OCI-LY7 (cell line): ENCODE data around the gene LDHAL6A. TPM values are rescaled to one million over a fixed set of nuclear protein-coding genes. Genes with fewer than 3 reads are reported as not detected.

Source experiments
- BruUV-seq: library from RNA; stranded (reverse); fragments of 400-500 nt; replicated peaks from 2 replicates; lab custom pipeline; 2021; lab: Mats Ljungman, UMichigan
- CTCF ChIA-PET: fragments of 300-600 bp; sonication (Branson Sonifier 250); formaldehyde crosslinking; loops from one replicate; lab custom pipeline; 2022; ENCODE audit warnings: antibody characterized with exemption; ENCODE audit not compliant: unreplicated experiment; lab: Charles Lee
- POLR2A ChIA-PET: fragments of 300-600 bp; sonication (Branson Sonifier 250); formaldehyde crosslinking; loops from one replicate; lab custom pipeline; 2022; ENCODE audit warnings: antibody characterized with exemption; lab: Charles Lee
- DNase-seq: peaks from one replicate; pipeline ENCODE4 v3.0.0-alpha.2; 2015; ENCODE audit warnings: low spot score
- H2AFZ ChIP-seq: fragments of 200-600 bp; sonication (generic), shearing (Covaris generic); 2 replicates; pipeline ENCODE4 v1.6.1; 2014; ENCODE audit warnings: mild to moderate bottlenecking, antibody characterized with exemption, low read length, moderate library complexity
- H3K27ac ChIP-seq: fragments of 200-600 bp; sonication (generic); 2 replicates; pipeline ENCODE4 v1.5.1; 2014; ENCODE audit warnings: mixed run types, low read depth, mild to moderate bottlenecking, moderate library complexity, low read length, inconsistent platforms; ENCODE audit not compliant: poor library complexity, severe bottlenecking
- H3K36me3 ChIP-seq: fragments of 200-600 bp; sonication (generic); 2 replicates; pipeline ENCODE4 v1.6.1; 2014; ENCODE audit warnings: mild to moderate bottlenecking, antibody characterized with exemption, low read length, moderate library complexity, mixed read lengths; ENCODE audit not compliant: insufficient read depth
- H3K4me1 ChIP-seq: fragments of 200-600 bp; sonication (generic); 2 replicates; pipeline ENCODE4 v1.5.1; 2014; ENCODE audit warnings: mild to moderate bottlenecking, low read length; ENCODE audit not compliant: insufficient read depth, poor library complexity, severe bottlenecking
- H3K4me2 ChIP-seq: fragments of 200-600 bp; sonication (generic); 2 replicates; pipeline ENCODE4 v1.6.1; 2014; ENCODE audit warnings: mild to moderate bottlenecking, low read length
- H3K4me3 ChIP-seq: fragments of 200-600 bp; sonication (generic); 2 replicates; pipeline ENCODE4 v1.5.1; 2014; ENCODE audit warnings: mild to moderate bottlenecking, low read depth, low read length; ENCODE audit not compliant: poor library complexity, severe bottlenecking
- H3K79me2 ChIP-seq: fragments of 200-600 bp; sonication (generic); 2 replicates; pipeline ENCODE4 v1.6.1; 2016; ENCODE audit warnings: low read depth, mild to moderate bottlenecking, low read length, moderate library complexity, mixed read lengths; ENCODE audit not compliant: insufficient read depth
- H3K9me2 ChIP-seq: fragments of 200-600 bp; sonication (generic); 2 replicates; pipeline ENCODE4 v1.6.1; 2016; ENCODE audit warnings: mild to moderate bottlenecking, low read length, mixed read lengths; ENCODE audit not compliant: insufficient read depth
- H3K9me3 ChIP-seq: fragments of 200-600 bp; sonication (generic); 2 replicates; pipeline ENCODE4 v1.6.1; 2014; ENCODE audit warnings: mild to moderate bottlenecking, mixed run types, low read length, mixed read lengths
- H4K20me1 ChIP-seq: fragments of 200-600 bp; sonication (generic); 2 replicates; pipeline ENCODE4 v1.6.1; 2014; ENCODE audit warnings: mild to moderate bottlenecking, antibody characterized with exemption, low read length, moderate library complexity, mixed read lengths; ENCODE audit not compliant: insufficient read depth
- CTCF ChIP-seq: fragments of 200-600 bp; sonication (generic); conservative IDR thresholded peaks from 2 replicates; pipeline ENCODE4 v1.5.1; 2014; ENCODE audit warnings: mild to moderate bottlenecking, antibody characterized with exemption, low read length, moderate library complexity, mixed read lengths
- EZH2phosphoT487 ChIP-seq: fragments of 200-600 bp; sonication (generic); IDR thresholded peaks from 2 replicates; pipeline ENCODE4 v1.6.1; 2018; ENCODE audit warnings: low read depth, borderline replicate concordance, mild to moderate bottlenecking, mixed run types, antibody characterized with exemption, low read length, moderate library complexity, mixed read lengths
- intact Hi-C: fragments of 100-400 bp; cut with micrococcal nuclease; formaldehyde crosslinking; loops from one replicate; pipeline ENCODE4 v1.10.0; 2022; ENCODE audit not compliant: unreplicated experiment
- total RNA-seq, 2 experiments: library from RNA; depleted of rRNA in 1 of 2; stranded (reverse); fragments of >200 nt in 1 of 2; shearing (Covaris generic) in 1 of 2; gene quantifications; 2 replicates each; pipeline ENCODE4 v1.2.3, GENCODE V29; 2014 to 2022

The LDHAL6A gene
- total RNA-seq, 2 experiments from 2014 or later: not detected

GRCh38 chr11:18485913-18486528 is 30.4 kb downstream of the LDHAL6A start:
- H3K4me3 ChIP-seq: no peak overlapping the region
- H4K20me1 ChIP-seq: 0 out of 2 replicates have a peak, but pooled peaks cover 4% of the 10 kb centered on the region
- no peaks in the 10 kb centered on the region for H3K4me1 ChIP-seq
- H3K9me3 ChIP-seq: no peaks in the 10 kb centered on the region
- intact Hi-C loops: no loop called here
- no peak for DNase-seq
- H2AFZ ChIP-seq: no peak overlapping the region
- no peak overlapping the region for H3K4me2 ChIP-seq
- H3K27ac ChIP-seq: no peak overlapping the region
- POLR2A ChIA-PET: no interaction called here
- TF ChIP-seq EZH2phosphoT487 (no peak), CTCF (no peak)
- BruUV-seq: no TSS peak
- H3K79me2 ChIP-seq: no peaks in the 10 kb centered on the region
- CTCF ChIA-PET: no interaction called here
- H3K9me2 ChIP-seq: no peaks in the 10 kb centered on the region
- H3K36me3 ChIP-seq: peaks cover 82% of the 10 kb centered on the region

GRCh38 chr11:18490319-18490718 is 34.7 kb downstream of the LDHAL6A start:
- intact Hi-C loops: no loop called here
- peaks cover 84% of the 10 kb centered on the region for H3K36me3 ChIP-seq
- no peak overlapping the region for H3K4me3 ChIP-seq
- no TSS peak for BruUV-seq
- no peak overlapping the region for H3K4me2 ChIP-seq
- no peaks in the 10 kb centered on the region for H3K79me2 ChIP-seq
- no peak overlapping the region for H2AFZ ChIP-seq
- H3K9me2 ChIP-seq: no peaks in the 10 kb centered on the region
- CTCF ChIA-PET: no interaction called here
- TF ChIP-seq CTCF (no peak), EZH2phosphoT487 (no peak)
- no peak overlapping the region for H3K27ac ChIP-seq
- no peak for DNase-seq
- H3K4me1 ChIP-seq: peaks cover 1% of the 10 kb centered on the region
- POLR2A ChIA-PET: no interaction called here
- H3K9me3 ChIP-seq: no peaks in the 10 kb centered on the region
- 0 out of 2 replicates have a peak, but pooled peaks cover 4% of the 10 kb centered on the region for H4K20me1 ChIP-seq

- no peak for TF ChIP-seq EZH2phosphoT487
- TF ChIP-seq CTCF: no peak
- H3K9me2 ChIP-seq: no peaks in the 10 kb centered on the region
- no peak overlapping the region for H3K27ac ChIP-seq
- H3K4me2 ChIP-seq: no peak overlapping the region
- H3K36me3 ChIP-seq: peaks cover 87% of the 10 kb centered on the region
- CTCF ChIA-PET: no interaction called here
- 0 out of 2 replicates have a peak, but pooled peaks cover 4% of the 10 kb centered on the region for H4K20me1 ChIP-seq
- POLR2A ChIA-PET: interaction anchor here (0.9 kb wide), 1 partner anchor 17 kb away, joined by 3 read pairs; no protein-coding TSS in a partner anchor
- DNase-seq: no peak
- BruUV-seq: no TSS peak
- intact Hi-C loops: no loop called here
- no peak overlapping the region for H3K4me3 ChIP-seq
- peaks cover 3% of the 10 kb centered on the region for H3K4me1 ChIP-seq
- no peaks in the 10 kb centered on the region for H3K9me3 ChIP-seq
- no peaks in the 10 kb centered on the region for H3K79me2 ChIP-seq
- H2AFZ ChIP-seq: no peak overlapping the region
Observed at GRCh38 chr11:18490736-18491485, 35.3 kb downstream of the LDHAL6A start.
